Neural cell (in vitro differentiated cells): ENCODE measurements around the gene CADM4. TPM values are rescaled to one million over a fixed set of nuclear protein-coding genes. Genes with fewer than 3 reads are reported as not detected.

ENCODE experiments used
- H2AFZ ChIP-seq: fragments of 200-600, 300-800 bp; sonication (generic), shearing (Covaris generic); 2 replicates; pipeline ENCODE4 v1.6.0; 2014; ENCODE audit warnings: low read depth, mild to moderate bottlenecking, antibody characterized with exemption, low read length, moderate library complexity
- H3F3A ChIP-seq: fragments of 200-600 bp; shearing (Covaris generic); 2 replicates; pipeline ENCODE4 v1.6.1; 2016; ENCODE audit warnings: mild to moderate bottlenecking, moderate library complexity, mixed read lengths, antibody characterized with exemption, low read length; ENCODE audit not compliant: insufficient read depth, poor library complexity, severe bottlenecking
- H3K27ac ChIP-seq: fragments of 200-600, 300-800 bp; sonication (generic), shearing (Covaris generic); 2 replicates; pipeline ENCODE4 v1.5.1; 2014; ENCODE audit warnings: mild to moderate bottlenecking, low read length, moderate library complexity
- H3K27me3 ChIP-seq: fragments of 300-800, 200-600 bp; sonication (generic), shearing (Covaris generic); 2 replicates; pipeline ENCODE4 v1.6.0; 2014; ENCODE audit warnings: mild to moderate bottlenecking, low read depth, low read length, moderate library complexity; ENCODE audit not compliant: insufficient read depth
- H3K36me3 ChIP-seq: fragments of 300-800, 200-600 bp; sonication (generic), shearing (Covaris generic); 2 replicates; pipeline ENCODE4 v1.5.1; 2014; ENCODE audit warnings: mild to moderate bottlenecking, antibody characterized with exemption, low read length, moderate library complexity; ENCODE audit not compliant: insufficient read depth
- H3K4me2 ChIP-seq: fragments of 300-800, 200-600 bp; sonication (generic), shearing (Covaris generic); 2 replicates; pipeline ENCODE4 v1.6.0; 2014; ENCODE audit warnings: mild to moderate bottlenecking, low read length
- H3K4me3 ChIP-seq: fragments of 300-800, 200-600 bp; sonication (generic), shearing (Covaris generic); 2 replicates; pipeline ENCODE4 v1.5.1; 2014; ENCODE audit warnings: mild to moderate bottlenecking, low read length, moderate library complexity
- H3K79me2 ChIP-seq: fragments of 200-600 bp; shearing (Covaris generic); replicated peaks from 2 replicates; pipeline ENCODE4 v1.6.0; 2014; ENCODE audit warnings: mild to moderate bottlenecking, low read length, moderate library complexity; ENCODE audit not compliant: insufficient read depth
- H3K9ac ChIP-seq: fragments of 300-800, 200-600 bp; sonication (generic), shearing (Covaris generic); 2 replicates; pipeline ENCODE4 v1.6.1; 2016; ENCODE audit warnings: mild to moderate bottlenecking, low read length, mixed read lengths
- H3K9me2 ChIP-seq: fragments of 200-600 bp; shearing (Covaris generic); 2 replicates; pipeline ENCODE4 v1.6.1; 2016; ENCODE audit warnings: mild to moderate bottlenecking, low read length, mixed read lengths; ENCODE audit not compliant: insufficient read depth
- H3K9me3 ChIP-seq: fragments of 200-600, 300-800 bp; sonication (generic), shearing (Covaris generic); 2 replicates; pipeline ENCODE4 v1.6.1; 2016; ENCODE audit warnings: mild to moderate bottlenecking, mixed run types, low read length, moderate library complexity, mixed read lengths
- H4K20me1 ChIP-seq: fragments of 200-600 bp; shearing (Covaris generic); 2 replicates; pipeline ENCODE4 v1.6.1; 2016; ENCODE audit warnings: mild to moderate bottlenecking, mixed run types; ENCODE audit not compliant: insufficient read depth
- CTCF ChIP-seq: fragments of 450-650 bp; IDR thresholded peaks from 2 replicates; pipeline ENCODE4 v1.5.1; 2014; ENCODE audit warnings: antibody characterized with exemption, mild to moderate bottlenecking, moderate library complexity; ENCODE audit not compliant: poor library complexity, severe bottlenecking
- EP300 ChIP-seq: fragments of 450-650 bp; conservative IDR thresholded peaks from 2 replicates; pipeline ENCODE4 v1.6.1; 2014; ENCODE audit warnings: antibody characterized with exemption, mild to moderate bottlenecking, moderate library complexity; ENCODE audit not compliant: poor library complexity, severe bottlenecking
- EZH2 ChIP-seq: fragments of 200-600, 300-800 bp; shearing (Covaris generic), sonication (generic); IDR thresholded peaks from 2 replicates; pipeline ENCODE4 v1.6.1; 2014; ENCODE audit warnings: antibody characterized with exemption, low read length, borderline replicate concordance, mild to moderate bottlenecking; ENCODE audit not compliant: insufficient read depth, poor library complexity, severe bottlenecking
- MXI1 ChIP-seq: fragments of 450-650 bp; conservative IDR thresholded peaks from 2 replicates; pipeline ENCODE4 v1.6.1; 2014; ENCODE audit warnings: antibody characterized with exemption, mild to moderate bottlenecking; ENCODE audit not compliant: poor library complexity, severe bottlenecking
- POLR2AphosphoS5 ChIP-seq: IDR thresholded peaks from 2 replicates; pipeline ENCODE4 v1.6.1; 2012
- RAD21 ChIP-seq: fragments of 450-650 bp; conservative IDR thresholded peaks from 2 replicates; pipeline ENCODE4 v1.6.1; 2014; ENCODE audit warnings: antibody characterized with exemption, mild to moderate bottlenecking, moderate library complexity
- REST ChIP-seq: IDR thresholded peaks from 2 replicates; pipeline ENCODE4 v1.6.1; 2012; ENCODE audit warnings: borderline replicate concordance
- SMC3 ChIP-seq: fragments of 450-650 bp; conservative IDR thresholded peaks from 2 replicates; pipeline ENCODE4 v1.6.1; 2014; ENCODE audit warnings: antibody characterized with exemption, mild to moderate bottlenecking, moderate library complexity; ENCODE audit not compliant: poor library complexity
- TAF1 ChIP-seq: IDR thresholded peaks from 2 replicates; pipeline ENCODE4 v1.6.1; 2012; ENCODE audit warnings: low read depth
- polyA plus RNA-seq: library from polyadenylated mRNA; depleted of rRNA; stranded (reverse); fragments of >200 nt; gene quantifications from 2 replicates; pipeline ENCODE4 v1.2.3, GENCODE V29; 2014

Gene CADM4
- polyA plus RNA-seq, 1 donor from 2014 or later, result 211 TPM

GRCh38 chr19:43618921-43619261 is 20.8 kb downstream of the CADM4 start:
- H2AFZ ChIP-seq, result peak overlapping the region; percentile 77

GRCh38 chr19:43616954-43617353 is 22.7 kb downstream of the CADM4 start:
- Histone ChIP-seq H3K27ac (no peak overlapping the region), H3F3A (peaks cover 9% of the 10 kb centered on the region), H3K9me2 (no peaks in the 10 kb centered on the region), H4K20me1 (peaks cover 3% of the 10 kb centered on the region), H3K27me3 (no peaks in the 10 kb centered on the region), H3K36me3 (peaks cover 5% of the 10 kb centered on the region), H3K4me3 (peak overlapping the region; percentile 38), H3K4me2 (no peak overlapping the region), H3K9ac (no peak overlapping the region), H2AFZ (no peak overlapping the region), H3K79me2 (peaks cover 67% of the 10 kb centered on the region), H3K9me3 (no peaks in the 10 kb centered on the region)
- no peak for TF ChIP-seq EP300
- no peak for TF ChIP-seq POLR2AphosphoS5
- no peak for TF ChIP-seq MXI1
- no peak for TF ChIP-seq RAD21
- no peak for TF ChIP-seq REST
- TF ChIP-seq EZH2, result no peak
- TF ChIP-seq SMC3, result no peak
- TF ChIP-seq TAF1, result no peak
- TF ChIP-seq CTCF, result no peak

More at GRCh38 chr19:43618921-43619261, 20.8 kb downstream of the CADM4 start:
- H3K9me2 ChIP-seq, result no peaks in the 10 kb centered on the region
- no peaks in the 10 kb centered on the region for H3K9me3 ChIP-seq
- peak overlapping the region; percentile 99 for H3K27ac ChIP-seq
- peaks cover 5% of the 10 kb centered on the region for H3K36me3 ChIP-seq
- H3K79me2 ChIP-seq, result peaks cover 49% of the 10 kb centered on the region
- H3K27me3 ChIP-seq, result no peaks in the 10 kb centered on the region
- H3K4me2 ChIP-seq, result peak overlapping the region; percentile 92
- H3K4me3 ChIP-seq, result peak overlapping the region; percentile 85
- TF ChIP-seq REST (peak; percentile 94), EP300 (no peak)
- H4K20me1 ChIP-seq, result no peaks in the 10 kb centered on the region
- peaks cover 9% of the 10 kb centered on the region for H3F3A ChIP-seq
- H3K9ac ChIP-seq, result peak overlapping the region; percentile 97
